K562 (cell line): Measurements from ENCODE around the gene UBE2E3. TPM values are rescaled to one million over a fixed set of nuclear protein-coding genes. Genes with fewer than 3 reads are reported as not detected.

Experiments used
- ATAC-seq: fragments of 200-7000 bp; cut with Tn5 transposase; 3 replicates; pipeline ENCODE4 v1.9.1; 2020; ENCODE audit warnings: moderate library complexity
- BruUV-seq: library from RNA; stranded (reverse); fragments of 400-500 nt; replicated peaks from 2 replicates; lab custom pipeline; 2021; lab: Mats Ljungman, UMichigan
- CTCF ChIA-PET: fragments of 300-600 bp; formaldehyde crosslinking; extraction: SDS; loops from one replicate; lab custom pipeline; 2021; ENCODE audit warnings: low intra/inter-chr PET ratio; lab: Yijun Ruan, JAX
- POLR2A ChIA-PET: fragments of 300-600, 350-650 bp; sonication (Branson Sonifier 250); formaldehyde crosslinking; extraction: SDS; loops from one replicate; lab custom pipeline; 2021; ENCODE audit warnings: antibody characterized with exemption, inconsistent platforms; lab: Yijun Ruan, JAX
- DNase-seq, 4 experiments: peaks; one replicate each; pipeline versions ENCODE4 v3.0.0 to v3.0.0-alpha.2; 2011 to 2018; ENCODE audit warnings: low spot score in 3 of 4, mixed read lengths in 3 of 4; ENCODE audit errors: extremely low read depth in 1 of 4
- FAIRE-seq: peaks from 2 replicates; lab custom pipeline; 2011; peaks lifted over from hg19 to GRCh38; lab: Jason Lieb, UNC
- H2AFZ ChIP-seq: 2 replicates; pipeline ENCODE4 v1.6.0; 2011; ENCODE audit warnings: low read depth, low read length, control low read depth, inconsistent platforms
- H3K27ac ChIP-seq: fragments of 200-600 bp; 3 replicates; pipeline ENCODE4 v1.8.0; 2011; ENCODE audit warnings: low read depth, mild to moderate bottlenecking, control low read depth, inconsistent platforms, low read length, moderate library complexity, mixed read lengths; ENCODE audit errors: extremely low read depth
- H3K27me3 ChIP-seq, 2 experiments: fragments of 300-600 bp in 1 of 2; 2 replicates in 1 of 2; 3 replicates in 1 of 2; pipeline versions ENCODE4 v1.6.0 to v1.8.0; 2011; ENCODE audit warnings: inconsistent platforms in 2 of 2, low read length in 2 of 2, mild to moderate bottlenecking in 1 of 2, mixed read lengths in 1 of 2, moderate library complexity in 1 of 2; ENCODE audit not compliant: control insufficient read depth in 2 of 2, insufficient read depth in 2 of 2
- H3K36me3 ChIP-seq: fragments of 300-600 bp; 3 replicates; pipeline ENCODE4 v1.8.0; 2011; ENCODE audit warnings: mild to moderate bottlenecking, low read length, inconsistent platforms; ENCODE audit not compliant: control insufficient read depth, insufficient read depth
- H3K4me1 ChIP-seq, 2 experiments: fragments of 200-600 bp in 1 of 2; replicated peaks in 1 of 2; 2 replicates in 1 of 2; 3 replicates in 1 of 2; pipeline versions ENCODE4 v1.5.1 to v1.8.0; 2011; ENCODE audit warnings: inconsistent platforms in 2 of 2, low read length in 2 of 2, mild to moderate bottlenecking in 1 of 2, mixed read lengths in 1 of 2, moderate library complexity in 1 of 2; ENCODE audit not compliant: control insufficient read depth in 2 of 2, insufficient read depth in 2 of 2
- H3K4me2 ChIP-seq: 2 replicates; pipeline ENCODE4 v1.6.1; 2011; ENCODE audit warnings: low read length, control low read depth, inconsistent platforms, mixed read lengths; ENCODE audit not compliant: insufficient read depth
- H3K4me3 ChIP-seq: fragments of 200-600 bp; sonication (generic), shearing (Covaris generic); 2 replicates; pipeline ENCODE4 v1.5.1; 2016; ENCODE audit warnings: control low read depth, inconsistent platforms
- H3K79me2 ChIP-seq: fragments of 200-600 bp; 3 replicates; pipeline ENCODE4 v1.8.0; 2011; ENCODE audit warnings: low read length, inconsistent platforms; ENCODE audit not compliant: control insufficient read depth, insufficient read depth
- H3K9ac ChIP-seq, 2 experiments: 2 replicates each; pipeline versions ENCODE4 v1.6.0 to v1.6.1; 2011; ENCODE audit warnings: low read depth in 2 of 2, low read length in 2 of 2, control low read depth in 1 of 2, inconsistent platforms in 1 of 2, mild to moderate bottlenecking in 1 of 2, mixed read lengths in 1 of 2; ENCODE audit not compliant: insufficient read depth in 1 of 2
- H3K9me1 ChIP-seq: one replicate; pipeline ENCODE4 v1.6.0; 2011; ENCODE audit warnings: inconsistent platforms, mild to moderate bottlenecking, low read length, moderate library complexity; ENCODE audit not compliant: control insufficient read depth, insufficient read depth
- H3K9me3 ChIP-seq: replicated peaks from 2 replicates; pipeline ENCODE4 v1.5.1; 2011; ENCODE audit warnings: low read depth, low read length, inconsistent platforms; ENCODE audit not compliant: control insufficient read depth, insufficient read depth
- H4K20me1 ChIP-seq: replicated peaks from 2 replicates; pipeline ENCODE4 v1.6.1; 2011; ENCODE audit warnings: low read length, inconsistent platforms, mixed read lengths; ENCODE audit not compliant: control insufficient read depth, insufficient read depth
- CREB5 ChIP-seq: fragments of 250-450 bp; sonication (Bioruptor Pico); IDR thresholded peaks from 2 replicates; pipeline ENCODE4 v1.5.0; 2020; ENCODE audit warnings: mild to moderate bottlenecking
- JUN ChIP-seq, 2 experiments: sonication (generic) in 1 of 2; formaldehyde crosslinking in 1 of 2; IDR thresholded peaks; 2 replicates each; pipeline versions ENCODE4 v1.6.1 to v1.8.0; 2012 to 2022; ENCODE audit warnings: borderline replicate concordance in 2 of 2, mild to moderate bottlenecking in 2 of 2, improper control_type of control experiment in 1 of 2, low read depth in 1 of 2, low read length in 1 of 2, missing genetic modification reagents in 1 of 2
- JUND ChIP-seq, 2 experiments: IDR thresholded peaks; 2 replicates in 1 of 2; 3 replicates in 1 of 2; pipeline ENCODE4 v1.6.1; 2011; ENCODE audit warnings: borderline replicate concordance in 2 of 2, low read depth in 2 of 2, low read length in 2 of 2, improper control_type of control experiment in 1 of 2, missing biosample characterization in 1 of 2, missing genetic modification characterization in 1 of 2, missing genetic modification reagents in 1 of 2
- MCM2 ChIP-seq: fragments of 450-650 bp; IDR thresholded peaks from 2 replicates; pipeline ENCODE4 v1.6.1; 2017; ENCODE audit warnings: low read depth, mild to moderate bottlenecking
- TSHZ1 ChIP-seq: fragments of 250-450 bp; sonication (Bioruptor Pico); IDR thresholded peaks from 2 replicates; pipeline ENCODE4 v1.4.0; 2020; ENCODE audit warnings: mild to moderate bottlenecking, moderate library complexity
- WGBS: fragments of 100-300 bp; shearing (Covaris generic); methylation state at CpG from one replicate; pipeline ENCODE4 v1.1.6; 2016; ENCODE audit warnings: low coverage, mixed read lengths; ENCODE audit not compliant: insufficient coverage; ENCODE audit errors: missing lambda C conversion rate; 5-methylcytosine and 5-hydroxymethylcytosine counted together
- in situ Hi-C: fragments of 300-500 bp; cut with MboI; formaldehyde crosslinking; loops from 4 replicates; pipeline ENCODE4 v1.15.0; 2018; ENCODE audit warnings: inconsistent platforms, mixed read lengths
- intact Hi-C: fragments of 100-400 bp; cut with micrococcal nuclease; formaldehyde crosslinking; loops from 2 replicates; pipeline ENCODE4 v1.14.2; 2022
- polyA plus RNA-seq, 8 experiments: library from polyadenylated mRNA; depleted of rRNA in 4 of 8; stranded (reverse) in 5 of 8; unstranded in 3 of 8; fragments of >200 nt; fragmentation: Nextera tagmentation in 2 of 8; fragmentation: Illumina TruSeq in 1 of 8; extraction: Ambion mirVana in 2 of 8; extraction: Trizol in 1 of 8; gene quantifications; 2 replicates each; pipeline versions ENCODE4 v1.2.1 to v1.2.3, GENCODE V29; 2011 to 2014; ENCODE audit warnings: inconsistent platforms in 1 of 8, missing spikeins in 1 of 8
- total RNA-seq, 7 experiments: library from RNA; depleted of rRNA in 6 of 7; stranded (reverse); fragments of >200 nt in 6 of 7; fragmentation: Illumina TruSeq in 2 of 7; extraction: Trizol in 2 of 7; gene quantifications; 2 replicates each; pipeline versions ENCODE4 v1.2.1 to v1.2.3, GENCODE V29; 2011 to 2021; ENCODE audit warnings: low replicate concordance in 1 of 7

UBE2E3 gene
- total and polyA plus RNA-seq, 9 of the 15 experiments (the other 6 are each of a cell fraction or from before 2014, with no cell fraction given), result 58.2 to 173 (median 78.0) TPM

- Histone ChIP-seq H2AFZ (no peak overlapping the region), H3K4me1 (no peaks in the 10 kb centered on the region), H3K27me3 (no peaks in the 10 kb centered on the region), H4K20me1 (no peaks in the 10 kb centered on the region), H3K4me3 (no peak overlapping the region), H3K9me1 (no peaks in the 10 kb centered on the region), H3K9me3 (no peaks in the 10 kb centered on the region), H3K79me2 (no peaks in the 10 kb centered on the region), H3K36me3 (no peaks in the 10 kb centered on the region), H3K27ac (no peak overlapping the region), H3K9ac (no peak overlapping the region), H3K4me2 (no peak overlapping the region)
- FAIRE-seq (no peak), DNase-seq (no peak), ATAC-seq (no peak)
- BruUV-seq, result no TSS peak
- ChIA-PET CTCF (no interaction called here), POLR2A (interaction anchor here (1.0 kb wide), 2 partner anchors 10 to 12 kb away, joined by 4 to 6 read pairs; partner anchors contain the start of gene UBE2E3)
- intact Hi-C loops, result no loop called here
- in situ Hi-C loops, result no loop called here
- 11% methylated on average over 1 of the region's 1 CpG for WGBS
- TF ChIP-seq CREB5 (no peak), MCM2 (no peak), JUND (IDR thresholded peaks at IDR 0.05; ENCODE audit: borderline replicate concordance, low read depth, low read length) (no peak), JUND (tag; IDR thresholded peaks at IDR 0.05; ENCODE audit: borderline replicate concordance, low read depth, low read length) (no peak), JUN (IDR thresholded peaks at IDR 0.05; ENCODE audit: borderline replicate concordance, low read depth, low read length) (no peak), JUN (CRISPR knock-in tag; IDR thresholded peaks at IDR 0.05; ENCODE audit: borderline replicate concordance) (no peak), TSHZ1 (no peak)
Observed at GRCh38 chr2:180969124-180969523, 11.3 kb upstream of the UBE2E3 start.
